Endodermal cell (in vitro differentiated cells): ENCODE data around the gene ANXA4. TPM values are rescaled to one million over a fixed set of nuclear protein-coding genes. Genes with fewer than 3 reads are reported as not detected.

Source experiments
- DNase-seq: peaks from one replicate; pipeline ENCODE4 v3.0.0-alpha.2; 2017
- H3K27ac ChIP-seq: 2 replicates; pipeline ENCODE4 v1.5.1; 2013; ENCODE audit warnings: mild to moderate bottlenecking, low read depth, low read length, moderate library complexity
- H3K27me3 ChIP-seq: 2 replicates; pipeline ENCODE4 v1.6.1; 2013; ENCODE audit warnings: mild to moderate bottlenecking, low read length, moderate library complexity; ENCODE audit not compliant: insufficient read depth, control insufficient read depth, poor library complexity, severe bottlenecking
- H3K36me3 ChIP-seq: 2 replicates; pipeline ENCODE4 v1.7.0; 2013; ENCODE audit warnings: mild to moderate bottlenecking, low read length, moderate library complexity; ENCODE audit not compliant: control insufficient read depth, insufficient read depth
- H3K4me1 ChIP-seq: one replicate; pipeline ENCODE4 v1.7.0; 2013; ENCODE audit warnings: low read length; ENCODE audit not compliant: control insufficient read depth, insufficient read depth
- H3K4me3 ChIP-seq: 2 replicates; pipeline ENCODE4 v1.5.1; 2013; ENCODE audit warnings: mild to moderate bottlenecking, low read length, moderate library complexity
- H3K9ac ChIP-seq: 2 replicates; pipeline ENCODE4 v1.6.1; 2013; ENCODE audit warnings: mild to moderate bottlenecking, low read length, moderate library complexity; ENCODE audit not compliant: poor library complexity, severe bottlenecking; ENCODE audit errors: extremely low read depth
- H3K9me3 ChIP-seq: 2 replicates; pipeline ENCODE4 v1.6.1; 2013; ENCODE audit warnings: mild to moderate bottlenecking, low read length, moderate library complexity; ENCODE audit not compliant: control insufficient read depth
- H3K27ac Mint-ChIP-seq: 2 replicates; pipeline ENCODE4 v1.8.0; 2020; ENCODE audit warnings: mixed read lengths
- H3K27me3 Mint-ChIP-seq: 2 replicates; pipeline ENCODE4 v1.8.0; 2021; ENCODE audit warnings: mild to moderate bottlenecking, mixed read lengths; ENCODE audit not compliant: insufficient read depth
- H3K36me3 Mint-ChIP-seq: 2 replicates; pipeline ENCODE4 v1.8.0; 2020; ENCODE audit warnings: low read depth, mixed read lengths
- H3K4me1 Mint-ChIP-seq: 2 replicates; pipeline ENCODE4 v1.8.0; 2020; ENCODE audit warnings: mixed read lengths
- H3K4me3 Mint-ChIP-seq: 2 replicates; pipeline ENCODE4 v1.8.0; 2020; ENCODE audit warnings: mild to moderate bottlenecking, moderate library complexity, mixed read lengths
- H3K9me3 Mint-ChIP-seq: 2 replicates; pipeline ENCODE4 v1.8.0; 2020; ENCODE audit warnings: mild to moderate bottlenecking, mixed read lengths
- CTCF ChIP-seq: fragments of 200-600 bp; sonication (generic); conservative IDR thresholded peaks from 2 replicates; pipeline ENCODE4 v1.5.0; 2021; ENCODE audit warnings: antibody characterized with exemption, mild to moderate bottlenecking
- WGBS, 2 experiments: methylation state at CpG; one replicate each; pipeline versions ENCODE4 v1.1.5 to v1.1.7; 2013; ENCODE audit warnings: missing lambda C conversion rate in 2 of 2, mixed read lengths in 1 of 2; ENCODE audit not compliant: insufficient coverage in 1 of 2, insufficient read length in 1 of 2; 5-methylcytosine and 5-hydroxymethylcytosine counted together
- total RNA-seq, 2 donors: library from RNA; stranded (reverse); fragmentation: NEBNext Ultra II Directional in 1 of 2; extraction: Animal tissue kit (Norgen Biotek cat#: 25700) in 1 of 2; gene quantifications; 2 replicates in 1 of 2; 3 replicates in 1 of 2; pipeline ENCODE4 v1.2.1, GENCODE V29; 2021

Gene ANXA4
- total RNA-seq, 2 donors from 2014 or later, result 18.0 to 21.4 TPM

GRCh38 chr2:69718338-69718965, 23.5 kb upstream of the ANXA4 start:
- no peak overlapping the region for H3K4me3 ChIP-seq
- H3K27ac Mint-ChIP-seq, result no peak overlapping the region
- peaks cover 4% of the 10 kb centered on the region for H3K27me3 Mint-ChIP-seq
- H3K4me1 ChIP-seq, result no peaks in the 10 kb centered on the region
- DNase-seq, result no peak
- H3K4me3 Mint-ChIP-seq, result no peak overlapping the region
- peaks cover 11% of the 10 kb centered on the region for H3K4me1 Mint-ChIP-seq
- TF ChIP-seq CTCF, result no peak
- H3K27ac ChIP-seq, result peak overlapping the region; percentile 79
- H3K9me3 Mint-ChIP-seq, result no peaks in the 10 kb centered on the region
- no peaks in the 10 kb centered on the region for H3K36me3 ChIP-seq
- no peaks in the 10 kb centered on the region for H3K9me3 ChIP-seq
- WGBS, 2 experiments, result 81 to 83% methylated on average over 5 of the region's 5 CpGs
- no peaks in the 10 kb centered on the region for H3K27me3 ChIP-seq
- no peaks in the 10 kb centered on the region for H3K36me3 Mint-ChIP-seq
- no peak overlapping the region for H3K9ac ChIP-seq

- no peak overlapping the region for H3K4me3 ChIP-seq
- H3K36me3 ChIP-seq, result no peaks in the 10 kb centered on the region
- H3K9ac ChIP-seq, result no peak overlapping the region
- H3K27ac ChIP-seq, result no peak overlapping the region
- H3K27me3 ChIP-seq, result no peaks in the 10 kb centered on the region
- peak; percentile 41 for TF ChIP-seq CTCF
- Mint-ChIP-seq H3K36me3 (no peaks in the 10 kb centered on the region), H3K27ac (no peak overlapping the region), H3K4me1 (peaks cover 14% of the 10 kb centered on the region), H3K4me3 (no peak overlapping the region), H3K27me3 (no peaks in the 10 kb centered on the region), H3K9me3 (no peaks in the 10 kb centered on the region)
- 86 to 88% methylated on average over 1 of the region's 1 CpG for WGBS, 2 experiments
- no peaks in the 10 kb centered on the region for H3K4me1 ChIP-seq
- DNase-seq, result no peak
- no peaks in the 10 kb centered on the region for H3K9me3 ChIP-seq
These were observed 21.5 kb upstream of the ANXA4 start for GRCh38 chr2:69720404-69720803.

- H3K27me3 Mint-ChIP-seq, result no peaks in the 10 kb centered on the region
- H3K9ac ChIP-seq, result no peak overlapping the region
- no peaks in the 10 kb centered on the region for H3K27me3 ChIP-seq
- H3K4me3 Mint-ChIP-seq, result no peak overlapping the region
- H3K27ac Mint-ChIP-seq, result no peak overlapping the region
- no peaks in the 10 kb centered on the region for H3K36me3 ChIP-seq
- DNase-seq, result no peak
- H3K9me3 ChIP-seq, result no peaks in the 10 kb centered on the region
- H3K9me3 Mint-ChIP-seq, result no peaks in the 10 kb centered on the region
- TF ChIP-seq CTCF, result no peak
- peaks cover 15% of the 10 kb centered on the region for H3K4me1 Mint-ChIP-seq
- no peak overlapping the region for H3K4me3 ChIP-seq
- no peaks in the 10 kb centered on the region for H3K4me1 ChIP-seq
- 91 to 93% methylated on average over 3 to 4 of the region's 4 CpGs for WGBS, 2 experiments
- H3K36me3 Mint-ChIP-seq, result no peaks in the 10 kb centered on the region
- no peak overlapping the region for H3K27ac ChIP-seq
These were observed 20.9 kb upstream of the ANXA4 start for GRCh38 chr2:69721022-69721421.
